ENCODE results near the gene CIDEB.

DNA sequence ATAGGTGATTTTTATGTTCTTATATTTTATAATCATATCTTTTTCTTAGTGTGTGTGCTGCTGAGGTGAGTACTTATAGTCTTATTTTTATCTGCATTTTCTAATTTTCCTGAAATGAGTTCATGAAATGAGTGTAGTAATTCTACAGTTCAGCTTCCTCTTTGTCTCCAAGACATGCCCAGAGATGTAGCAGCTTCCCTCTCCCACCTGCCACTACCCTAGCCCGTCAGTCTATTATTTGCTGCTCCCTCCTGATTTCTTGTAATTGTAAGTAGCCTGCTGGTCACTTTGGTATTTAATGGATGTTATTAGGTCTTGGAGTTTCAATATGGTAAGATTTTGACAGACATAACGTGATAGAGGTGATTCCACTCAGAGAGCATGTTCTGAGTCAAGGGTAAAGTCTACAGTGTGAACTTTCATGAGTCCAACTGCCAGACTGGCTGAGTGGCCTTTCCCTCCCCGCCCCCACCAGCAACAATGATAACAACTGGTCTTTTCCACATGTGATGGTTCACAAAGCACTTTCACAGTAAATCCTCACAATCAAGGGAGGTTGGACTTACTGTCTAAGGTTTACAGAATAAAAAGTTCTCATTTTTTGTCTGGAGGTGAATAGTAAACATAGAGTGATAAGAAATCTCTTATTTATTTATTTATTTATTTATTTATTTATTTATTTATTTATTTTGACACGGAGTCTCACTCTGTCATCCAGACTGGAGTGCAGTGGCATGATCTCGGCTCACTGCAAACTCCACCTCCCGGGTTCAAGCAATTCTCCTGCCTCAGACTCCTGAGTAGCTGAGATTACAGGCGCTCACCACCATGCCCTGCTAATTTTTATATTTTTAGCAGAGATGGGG lies 36.3 kb upstream of the CIDEB start:
- TF ChIP-seq, protein P1, sequence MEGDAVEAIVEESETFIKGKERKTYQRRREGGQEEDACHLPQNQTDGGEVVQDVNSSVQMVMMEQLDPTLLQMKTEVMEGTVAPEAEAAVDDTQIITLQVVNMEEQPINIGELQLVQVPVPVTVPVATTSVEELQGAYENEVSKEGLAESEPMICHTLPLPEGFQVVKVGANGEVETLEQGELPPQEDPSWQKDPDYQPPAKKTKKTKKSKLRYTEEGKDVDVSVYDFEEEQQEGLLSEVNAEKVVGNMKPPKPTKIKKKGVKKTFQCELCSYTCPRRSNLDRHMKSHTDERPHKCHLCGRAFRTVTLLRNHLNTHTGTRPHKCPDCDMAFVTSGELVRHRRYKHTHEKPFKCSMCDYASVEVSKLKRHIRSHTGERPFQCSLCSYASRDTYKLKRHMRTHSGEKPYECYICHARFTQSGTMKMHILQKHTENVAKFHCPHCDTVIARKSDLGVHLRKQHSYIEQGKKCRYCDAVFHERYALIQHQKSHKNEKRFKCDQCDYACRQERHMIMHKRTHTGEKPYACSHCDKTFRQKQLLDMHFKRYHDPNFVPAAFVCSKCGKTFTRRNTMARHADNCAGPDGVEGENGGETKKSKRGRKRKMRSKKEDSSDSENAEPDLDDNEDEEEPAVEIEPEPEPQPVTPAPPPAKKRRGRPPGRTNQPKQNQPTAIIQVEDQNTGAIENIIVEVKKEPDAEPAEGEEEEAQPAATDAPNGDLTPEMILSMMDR (IDR thresholded peaks at IDR 0.05): no peak
- no peak for TF ChIP-seq POLR2A (IDR thresholded peaks at IDR 0.05)

All from heart left ventricle (tissue), 13 donors.